Heart left ventricle (tissue), 13 donors: Measurements from ENCODE around the gene PTPRD.

Experiments used
- POLR2A ChIP-seq, 2 donors: fragments of 450-650 bp; IDR thresholded peaks; one replicate each; pipeline ENCODE4 v1.6.1; 2017; ENCODE audit warnings: antibody characterized with exemption in 2 of 2, mild to moderate bottlenecking in 2 of 2, moderate library complexity in 2 of 2
- TF ChIP-seq, protein P1 (sequence below), 12 donors: fragments of 200-600 bp; sonication (generic) in 4 of 12; IDR thresholded peaks; one replicate each; pipeline versions ENCODE4 v1.5.0 to v1.8.0; 2018 to 2022; ENCODE audit warnings: antibody characterized with exemption in 12 of 12, mild to moderate bottlenecking in 5 of 12
- donor health status: ischemic (EF 13 %, LVEDD 7.1; RV severe dilation, severe dysfunction).
- donor health status: DM: no; HTN: yes; CAD: no.
- donor health status: DM: no; HTN: no; CAD: no.
- donor health status: ischemic (EF 25% LVEDD 6.9; RV normal size, moderate dysfunction).
- donor health status: ischemic (EF 25% LVEDD 5.7; RV mildly dilated, moderate dysfunction).
- donor health status: ischemic (EF 35%, LVEDD 5.7; RV mildly dilated, moderate dysfunction).
- donor health status: nonischemic (EF 11% LVEDD 7.7; RV severe dilation, severe dysfunction).
- donor health status: DM: yes; HTN: yes; CAD: no.
- donor health status: PGD.
- donor health status: ischemic (EF 29% LVEDD 5.4; RV normal size, mild dysfunction).
- donor health status: nonischemic (EF 23%, LVEDD 6.1; RV moderate dilation, normal function).

DNA sequence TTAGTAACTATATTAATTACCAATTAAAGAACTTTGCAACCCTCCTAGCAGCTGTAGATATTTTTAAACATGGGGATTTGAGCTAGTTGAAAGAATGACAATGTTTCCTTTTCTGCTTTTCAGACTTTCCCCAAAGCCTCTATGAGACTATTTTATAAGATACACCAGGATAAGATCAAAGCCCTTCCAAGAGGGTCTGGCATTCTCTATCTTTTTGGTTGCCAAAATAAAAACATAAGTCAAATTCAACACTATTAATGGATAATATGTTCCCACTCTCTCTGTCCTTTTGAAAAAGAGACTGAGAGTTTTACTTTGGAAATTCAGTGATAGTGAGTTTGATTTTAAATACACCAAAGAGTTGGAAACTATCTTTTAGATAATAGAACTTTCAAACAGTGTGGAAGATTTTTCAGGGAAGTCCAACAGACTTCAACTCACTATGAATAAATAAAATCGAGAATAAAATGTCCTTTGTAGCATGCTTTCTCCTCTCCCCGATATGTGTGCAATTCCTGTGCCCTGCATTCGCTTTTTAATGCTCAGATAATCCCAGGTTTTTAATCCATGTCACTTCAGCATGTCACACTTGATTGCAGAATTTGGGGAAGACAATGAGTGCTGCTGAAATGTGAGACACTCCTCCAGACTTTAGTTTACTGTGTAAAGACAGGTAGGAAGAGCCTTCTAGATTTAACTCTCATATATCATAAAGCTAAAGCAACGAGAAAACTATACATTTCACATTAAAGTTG is 1717.5 kb downstream of the PTPRD start:
- TF ChIP-seq, protein P1, sequence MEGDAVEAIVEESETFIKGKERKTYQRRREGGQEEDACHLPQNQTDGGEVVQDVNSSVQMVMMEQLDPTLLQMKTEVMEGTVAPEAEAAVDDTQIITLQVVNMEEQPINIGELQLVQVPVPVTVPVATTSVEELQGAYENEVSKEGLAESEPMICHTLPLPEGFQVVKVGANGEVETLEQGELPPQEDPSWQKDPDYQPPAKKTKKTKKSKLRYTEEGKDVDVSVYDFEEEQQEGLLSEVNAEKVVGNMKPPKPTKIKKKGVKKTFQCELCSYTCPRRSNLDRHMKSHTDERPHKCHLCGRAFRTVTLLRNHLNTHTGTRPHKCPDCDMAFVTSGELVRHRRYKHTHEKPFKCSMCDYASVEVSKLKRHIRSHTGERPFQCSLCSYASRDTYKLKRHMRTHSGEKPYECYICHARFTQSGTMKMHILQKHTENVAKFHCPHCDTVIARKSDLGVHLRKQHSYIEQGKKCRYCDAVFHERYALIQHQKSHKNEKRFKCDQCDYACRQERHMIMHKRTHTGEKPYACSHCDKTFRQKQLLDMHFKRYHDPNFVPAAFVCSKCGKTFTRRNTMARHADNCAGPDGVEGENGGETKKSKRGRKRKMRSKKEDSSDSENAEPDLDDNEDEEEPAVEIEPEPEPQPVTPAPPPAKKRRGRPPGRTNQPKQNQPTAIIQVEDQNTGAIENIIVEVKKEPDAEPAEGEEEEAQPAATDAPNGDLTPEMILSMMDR (IDR thresholded peaks at IDR 0.05): no peak
- TF ChIP-seq POLR2A (IDR thresholded peaks at IDR 0.05): no peak
